GM19467 (cell line): Measurements from ENCODE around the gene PRADC1.

Experiments
- ATAC-seq: cut with Tn5 transposase; IDR thresholded peaks from one replicate; pipeline ENCODE4 v1.9.1; 2021; ENCODE audit warnings: mild to moderate bottlenecking, moderate library complexity; ENCODE audit not compliant: unreplicated experiment

Gene PRADC1

GRCh38 chr2:73259276-73259675 is 26.2 kb upstream of the PRADC1 start:
- no peak for ATAC-seq

DNA sequence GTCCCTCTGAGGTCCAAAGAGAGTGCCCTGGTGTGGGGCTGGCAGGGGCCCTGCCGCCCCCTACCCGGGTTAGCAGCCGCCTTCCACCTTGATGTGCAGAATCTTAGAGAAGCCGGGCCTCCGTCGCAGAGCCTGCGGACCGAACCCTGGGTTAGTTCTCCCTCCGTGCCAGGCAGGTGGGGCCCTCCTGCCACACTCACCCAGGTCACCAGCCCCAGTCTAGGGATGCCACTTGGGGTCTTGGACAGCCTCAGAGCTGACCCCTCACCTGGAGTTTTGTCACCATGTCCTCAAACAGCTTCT is 25.8 kb upstream of the PRADC1 start:
- ATAC-seq: no peak

DNA sequence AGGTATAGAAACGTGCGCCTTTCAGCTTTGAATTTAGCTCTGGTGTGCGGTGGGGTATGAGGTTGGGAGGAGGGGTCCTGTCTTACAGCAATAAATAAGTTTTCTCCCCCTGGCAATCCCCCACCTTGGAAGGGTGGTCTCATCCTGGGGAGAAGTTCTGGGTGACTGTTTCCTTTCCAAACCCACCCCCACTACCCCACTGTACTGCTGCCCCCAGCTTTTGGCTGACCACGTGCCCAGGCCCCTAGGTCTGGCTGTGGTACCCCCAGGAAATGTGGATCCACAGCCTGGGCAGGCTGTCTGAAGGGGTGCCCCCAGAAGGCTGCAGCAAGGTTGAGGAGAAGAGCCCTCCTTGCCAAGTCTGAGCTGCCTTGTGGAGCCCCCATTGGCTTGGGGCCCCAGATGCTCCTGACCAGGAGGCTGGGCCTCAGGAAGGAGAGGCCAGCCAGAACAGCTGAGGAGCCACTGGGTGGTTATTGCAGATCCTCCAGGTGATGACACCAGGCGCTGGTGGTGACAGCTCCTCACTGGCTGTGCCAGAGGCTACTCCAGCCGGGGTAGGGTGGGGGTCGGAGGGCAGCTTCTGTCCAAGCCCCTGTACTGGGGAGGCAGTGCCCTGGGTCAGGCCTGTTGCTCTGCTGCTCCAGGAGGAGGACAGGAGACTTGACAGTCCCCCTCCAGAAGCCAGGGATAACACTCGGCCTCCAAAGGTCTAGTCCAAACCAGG is 25.3 kb upstream of the PRADC1 start:
- ATAC-seq: no peak

DNA sequence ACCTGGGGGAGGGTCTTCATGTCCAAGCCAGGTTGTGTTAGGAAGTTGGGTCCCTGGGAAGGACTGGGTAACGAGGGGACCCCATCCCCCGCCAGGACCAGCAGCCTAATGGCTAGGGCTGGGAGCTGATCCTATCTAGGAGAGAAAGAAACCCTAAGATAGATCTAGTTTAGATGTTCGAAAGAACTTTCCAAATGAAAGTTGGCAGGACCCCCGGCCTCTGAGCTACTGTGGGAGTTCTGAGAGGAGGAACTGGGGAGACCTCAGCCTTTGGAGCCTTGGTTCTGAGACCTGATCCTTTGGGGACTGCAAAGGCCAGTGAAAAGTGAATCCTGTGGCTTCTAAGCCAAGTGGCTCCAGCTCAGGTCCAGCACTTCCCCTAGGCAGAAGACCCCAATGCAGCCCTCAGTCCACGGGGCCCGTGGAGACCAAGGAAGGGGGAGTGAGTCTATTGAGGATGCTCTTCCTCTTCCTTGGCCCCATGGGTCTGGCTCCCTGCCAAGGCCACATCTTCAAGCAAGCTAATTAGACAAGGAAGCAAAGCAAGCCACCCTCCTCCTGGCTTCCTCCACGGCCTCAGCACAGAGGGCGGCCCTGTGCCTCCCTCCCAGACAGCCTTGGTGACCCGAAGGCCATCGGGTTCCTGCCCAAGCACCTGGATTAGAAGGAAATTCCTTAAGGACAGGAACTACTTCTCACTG is 24.5 kb upstream of the PRADC1 start:
- no peak for ATAC-seq

DNA sequence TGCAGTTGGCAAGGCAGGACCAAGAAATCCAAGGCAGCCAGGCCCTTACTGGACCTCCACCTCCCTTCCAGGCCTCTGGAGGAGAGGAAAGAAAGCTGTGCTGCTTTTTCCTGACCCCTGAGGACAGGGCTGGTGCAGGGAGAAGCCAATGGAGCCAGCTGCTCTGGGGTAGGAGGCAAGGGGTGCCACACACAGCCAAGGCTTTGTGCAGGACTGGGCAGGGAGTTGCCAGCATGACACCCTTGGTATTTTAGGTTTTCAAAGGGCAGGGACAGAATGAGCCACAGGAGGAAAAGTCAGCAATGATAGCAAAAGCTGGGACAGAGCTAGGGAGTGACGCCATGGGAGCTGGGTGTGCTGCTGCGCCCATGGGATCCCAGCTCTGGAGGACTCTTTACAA is 24.0 kb upstream of the PRADC1 start:
- ATAC-seq: no peak

- no peak for ATAC-seq
Observed at GRCh38 chr2:73256618-73256922, 23.5 kb upstream of the PRADC1 start.

GRCh38 chr2:73255907-73256617 is 23.0 kb upstream of the PRADC1 start:
- no peak for ATAC-seq

- no peak for ATAC-seq
Observed at GRCh38 chr2:73255007-73255644, 22.1 kb upstream of the PRADC1 start.

DNA sequence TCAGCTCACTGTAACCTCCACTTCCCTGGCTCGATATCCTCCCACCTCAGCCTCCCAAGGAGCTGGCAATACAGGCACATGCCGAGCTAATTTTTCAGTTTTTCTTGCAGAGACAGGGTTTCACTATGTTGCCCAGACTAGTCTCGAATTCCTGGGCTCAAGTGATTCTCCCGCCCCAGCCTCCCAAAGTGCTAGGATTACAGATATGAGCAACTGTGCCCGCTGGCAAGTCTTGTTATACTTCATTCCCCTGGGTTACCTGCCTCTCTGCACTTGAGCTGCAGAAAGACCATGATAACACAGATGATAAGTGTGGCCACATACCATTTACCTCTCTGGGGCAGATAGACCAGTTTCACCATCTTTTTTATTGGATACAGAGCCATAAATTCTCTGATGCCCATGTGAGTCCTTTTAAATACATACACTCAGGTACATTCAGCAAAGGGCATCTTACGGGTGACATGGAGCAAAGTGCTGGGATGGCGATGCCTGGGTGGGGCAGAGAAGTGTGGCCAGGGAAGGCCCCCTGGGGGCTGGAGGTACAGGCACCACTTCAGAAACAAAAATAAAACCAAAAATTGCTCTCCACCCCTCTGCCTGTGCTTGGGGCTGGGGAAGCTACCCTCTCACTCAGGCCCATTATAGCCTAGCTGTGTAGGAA is 21.4 kb upstream of the PRADC1 start:
- ATAC-seq: no peak

DNA sequence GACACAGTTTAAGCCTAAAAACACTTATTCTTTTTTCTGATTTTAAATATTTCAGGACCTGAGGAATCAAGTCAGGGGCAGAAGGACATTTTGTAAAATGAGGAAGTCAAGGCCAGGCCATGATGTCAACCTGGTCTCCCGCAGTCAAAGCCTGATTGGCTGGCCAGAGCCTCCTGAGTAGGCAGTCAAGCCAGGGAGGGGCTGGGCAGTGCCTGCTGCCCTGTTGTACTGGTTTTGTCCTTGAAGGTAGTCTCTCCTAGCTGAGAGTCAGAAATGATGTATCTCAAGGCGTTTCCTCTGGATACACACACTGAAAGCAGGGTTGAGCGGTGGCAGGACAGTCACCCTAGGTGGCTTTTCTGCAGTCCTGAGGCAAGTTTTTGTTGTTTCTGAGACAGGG is 20.9 kb upstream of the PRADC1 start:
- no peak for ATAC-seq

DNA sequence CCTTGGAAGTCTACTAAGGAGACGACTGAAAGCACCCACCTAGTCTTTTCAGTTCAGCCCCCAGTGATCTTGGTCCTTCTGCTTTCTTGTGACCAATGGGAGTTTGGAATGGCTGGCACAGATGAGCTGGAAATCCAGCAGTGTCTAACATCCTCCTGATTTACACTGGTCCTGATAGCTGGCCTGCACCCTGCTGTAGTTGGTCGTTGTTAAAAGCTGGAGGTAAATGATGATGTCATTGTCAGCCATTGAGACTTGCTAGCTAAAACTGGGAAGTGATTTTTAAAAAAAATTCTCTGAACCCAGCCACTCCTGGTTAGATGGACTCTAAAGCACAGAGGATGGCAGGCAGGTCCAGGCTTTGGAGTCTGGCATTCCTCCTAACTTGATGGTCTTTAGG is 20.4 kb upstream of the PRADC1 start:
- ATAC-seq: no peak

GRCh38 chr2:73252238-73253027 is 19.4 kb upstream of the PRADC1 start:
- ATAC-seq: no peak

DNA sequence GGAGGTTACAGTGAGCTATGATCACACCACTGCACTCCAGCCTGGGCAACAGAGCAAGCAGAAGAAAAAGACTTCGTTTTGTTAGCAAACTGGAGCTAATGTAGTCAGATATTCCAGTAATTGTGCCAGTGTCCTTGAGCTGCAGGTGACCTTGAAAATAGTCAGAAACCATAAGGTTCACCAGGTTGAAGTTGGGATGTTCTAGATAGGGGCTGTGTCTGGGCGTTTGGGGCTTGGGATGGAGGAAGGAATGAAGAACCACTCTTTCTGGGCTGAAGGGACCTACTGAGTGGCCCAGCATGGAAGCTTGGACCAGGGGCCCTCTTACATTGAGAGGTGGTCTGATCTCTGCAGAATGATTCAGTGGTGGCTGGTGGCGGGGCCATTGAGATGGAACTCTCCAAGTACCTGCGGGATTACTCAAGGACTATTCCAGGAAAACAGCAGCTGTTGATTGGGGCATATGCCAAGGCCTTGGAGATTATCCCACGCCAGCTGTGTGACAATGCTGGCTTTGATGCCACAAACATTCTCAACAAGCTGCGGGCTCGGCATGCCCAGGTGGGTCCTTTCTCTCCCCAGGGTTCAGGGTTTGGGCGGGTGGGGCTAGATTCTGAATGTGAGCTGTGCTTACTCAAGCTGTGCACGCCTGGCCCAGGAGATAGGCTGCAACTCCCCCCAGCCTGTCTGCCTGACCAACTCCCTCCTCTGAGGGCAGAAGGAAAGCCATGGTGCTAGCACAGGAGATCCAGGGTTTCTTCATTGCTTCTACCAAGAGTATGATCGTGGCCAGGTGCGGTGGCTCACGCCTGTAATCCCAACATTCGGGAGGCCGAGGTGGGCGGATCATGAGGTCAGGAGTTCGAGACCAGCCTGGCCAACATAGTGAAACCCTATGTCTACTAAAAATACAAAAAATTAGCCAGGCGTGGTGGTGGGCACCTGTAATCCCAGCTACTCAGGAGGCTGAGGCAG is 18.1 kb upstream of the PRADC1 start:
- no peak for ATAC-seq

- no peak for ATAC-seq
Observed at GRCh38 chr2:73249636-73250035, 16.6 kb upstream of the PRADC1 start.

DNA sequence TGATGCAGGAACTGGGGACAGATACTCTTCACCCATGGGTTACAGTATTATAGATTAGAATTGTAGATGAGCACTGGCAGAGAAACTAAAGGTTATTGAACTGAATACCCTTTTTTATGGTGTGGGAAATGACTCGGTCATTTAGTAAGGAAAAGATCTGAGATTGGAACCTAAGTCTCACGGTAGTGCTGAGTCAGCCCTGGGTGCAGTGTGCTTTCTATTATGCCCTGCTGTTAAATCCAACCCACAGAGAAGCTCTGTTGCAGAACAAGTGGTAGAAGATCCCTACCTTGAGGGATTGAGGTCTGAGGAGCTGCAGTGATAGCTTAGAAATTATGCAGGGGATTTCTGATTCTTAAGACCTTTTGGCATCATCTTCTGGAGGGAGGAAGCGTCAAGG is 13.8 kb upstream of the PRADC1 start:
- no peak for ATAC-seq

GRCh38 chr2:73244580-73244979 is 11.5 kb upstream of the PRADC1 start:
- no peak for ATAC-seq

DNA sequence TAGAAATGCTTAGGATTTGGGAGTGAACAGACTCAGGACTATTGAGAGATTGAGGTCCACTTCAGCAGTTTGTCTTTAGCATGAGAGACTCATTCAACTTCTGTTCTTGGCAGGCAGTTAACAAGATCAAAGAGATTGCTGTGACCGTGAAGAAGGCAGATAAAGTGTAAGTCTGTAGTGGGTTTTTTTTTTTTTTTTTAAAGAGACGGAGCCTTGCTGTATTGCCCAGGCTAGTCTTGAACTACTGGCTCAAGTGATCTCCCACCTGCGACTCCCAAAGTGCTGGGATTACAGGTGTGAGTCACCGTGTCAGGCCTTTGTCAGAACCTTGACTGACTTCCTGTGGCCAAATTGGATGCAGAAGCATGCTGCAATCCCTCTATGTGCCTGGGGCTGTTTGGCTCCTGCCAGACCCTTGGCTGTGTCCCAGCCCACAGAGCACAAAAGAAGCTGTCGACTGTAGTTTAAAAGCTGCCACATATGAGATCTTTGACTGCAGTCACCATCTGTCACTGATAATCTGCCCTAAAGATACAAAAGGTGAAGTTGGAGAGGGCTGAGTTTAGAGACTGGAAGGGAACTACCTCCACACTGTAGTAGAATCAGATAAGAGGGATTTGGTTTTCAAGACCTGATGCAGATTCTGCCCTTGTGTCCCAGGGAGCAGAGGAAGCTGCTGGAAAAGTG is 11.0 kb upstream of the PRADC1 start:
- no peak for ATAC-seq

DNA sequence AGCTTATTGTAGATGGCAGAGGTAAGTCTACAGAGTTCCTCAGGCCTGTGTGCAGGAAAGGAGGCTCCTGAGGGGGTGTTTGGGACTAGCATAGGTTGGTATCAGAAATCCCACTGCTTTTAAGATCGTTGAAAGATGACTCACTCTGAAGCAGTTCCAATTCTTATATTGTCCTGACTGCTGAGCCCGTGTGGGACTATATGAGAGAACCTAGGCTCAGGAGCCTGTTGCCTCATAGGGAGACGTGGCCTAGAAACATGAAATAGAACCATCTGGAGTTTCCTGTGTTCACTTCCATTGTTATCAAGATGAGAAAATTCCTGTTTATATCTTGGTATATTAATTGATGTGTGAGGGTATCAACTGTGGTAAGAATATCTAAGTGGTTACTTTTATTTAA is 6.7 kb upstream of the PRADC1 start:
- ATAC-seq: no peak

- no peak for ATAC-seq
Observed at GRCh38 chr2:73238976-73239375, 5.9 kb upstream of the PRADC1 start.
